Type B pancreatic cell (in vitro differentiated cells): ENCODE measurements around the gene ZNF574. TPM values are rescaled to one million over a fixed set of nuclear protein-coding genes. Genes with fewer than 3 reads are reported as not detected.
A peak's percentile ranks its signal among the peaks of the same experiment; 100 is the strongest.

Experiments used
- DNase-seq: peaks from one replicate; pipeline ENCODE4 v3.0.0; 2021; ENCODE audit warnings: mixed read lengths; ENCODE audit not compliant: unreplicated experiment; ENCODE audit errors: extremely low spot score
- H3K27ac Mint-ChIP-seq: 2 replicates; pipeline ENCODE4 v1.8.0; 2021; ENCODE audit warnings: mild to moderate bottlenecking, mixed read lengths
- H3K27me3 Mint-ChIP-seq: 2 replicates; pipeline ENCODE4 v1.8.0; 2021; ENCODE audit warnings: mixed read lengths
- H3K36me3 Mint-ChIP-seq: 2 replicates; pipeline ENCODE4 v1.8.0; 2021; ENCODE audit warnings: mixed read lengths
- H3K4me1 Mint-ChIP-seq: one replicate; pipeline ENCODE4 v1.8.0; 2021; ENCODE audit warnings: mixed read lengths; ENCODE audit not compliant: unreplicated experiment
- H3K4me3 Mint-ChIP-seq: 2 replicates; pipeline ENCODE4 v1.8.0; 2021; ENCODE audit warnings: mild to moderate bottlenecking, mixed read lengths
- H3K9me3 Mint-ChIP-seq: 2 replicates; pipeline ENCODE4 v1.8.0; 2021; ENCODE audit warnings: mixed read lengths
- CTCF ChIP-seq: fragments of 200-600 bp; sonication (generic); conservative IDR thresholded peaks from 2 replicates; pipeline ENCODE4 v1.5.0; 2021; ENCODE audit warnings: antibody characterized with exemption, mild to moderate bottlenecking
- total RNA-seq: library from RNA; stranded (reverse); gene quantifications from 2 replicates; pipeline ENCODE4 v1.2.1, GENCODE V29; 2021; ENCODE audit warnings: low replicate concordance

ZNF574 gene
- total RNA-seq, 1 donor from 2014 or later = 20.1 TPM

- TF ChIP-seq CTCF = no peak
- no peak overlapping the region for H3K4me3 Mint-ChIP-seq
- H3K27me3 Mint-ChIP-seq = peaks cover 53% of the 10 kb centered on the region
- no peaks in the 10 kb centered on the region for H3K36me3 Mint-ChIP-seq
- peaks cover 5% of the 10 kb centered on the region for H3K4me1 Mint-ChIP-seq
- DNase-seq = no peak
- H3K9me3 Mint-ChIP-seq = no peaks in the 10 kb centered on the region
- no peak overlapping the region for H3K27ac Mint-ChIP-seq
Observed at GRCh38 chr19:42110658-42111057, 34.7 kb downstream of the ZNF574 start.

- Mint-ChIP-seq H3K4me1 (peaks cover 5% of the 10 kb centered on the region), H3K27me3 (peaks cover 50% of the 10 kb centered on the region), H3K27ac (no peak overlapping the region), H3K9me3 (no peaks in the 10 kb centered on the region), H3K36me3 (no peaks in the 10 kb centered on the region), H3K4me3 (no peak overlapping the region)
- TF ChIP-seq CTCF = no peak
- no peak for DNase-seq
Observed at GRCh38 chr19:42111384-42111783, 35.4 kb downstream of the ZNF574 start.

GRCh38 chr19:42111811-42112210 lies 35.8 kb downstream of the ZNF574 start:
- Mint-ChIP-seq H3K4me1 (peaks cover 5% of the 10 kb centered on the region), H3K4me3 (no peak overlapping the region), H3K9me3 (no peaks in the 10 kb centered on the region), H3K27me3 (peaks cover 47% of the 10 kb centered on the region), H3K27ac (no peak overlapping the region), H3K36me3 (no peaks in the 10 kb centered on the region)
- no peak for DNase-seq
- no peak for TF ChIP-seq CTCF

- Mint-ChIP-seq H3K9me3 (no peaks in the 10 kb centered on the region), H3K27me3 (peaks cover 32% of the 10 kb centered on the region), H3K4me3 (no peak overlapping the region), H3K4me1 (peaks cover 5% of the 10 kb centered on the region), H3K36me3 (no peaks in the 10 kb centered on the region), H3K27ac (no peak overlapping the region)
- peak; percentile 19 for TF ChIP-seq CTCF
- DNase-seq = no peak
Observed at GRCh38 chr19:42113641-42114348, 37.8 kb downstream of the ZNF574 start.

GRCh38 chr19:42114412-42114811 lies 38.4 kb downstream of the ZNF574 start:
- no peaks in the 10 kb centered on the region for H3K9me3 Mint-ChIP-seq
- no peak overlapping the region for H3K4me3 Mint-ChIP-seq
- H3K36me3 Mint-ChIP-seq = no peaks in the 10 kb centered on the region
- no peak for DNase-seq
- no peak overlapping the region for H3K27ac Mint-ChIP-seq
- H3K27me3 Mint-ChIP-seq = peaks cover 32% of the 10 kb centered on the region
- H3K4me1 Mint-ChIP-seq = peaks cover 5% of the 10 kb centered on the region
- no peak for TF ChIP-seq CTCF
